GM21825 (cell line): ENCODE data around the gene XYLT1.

Experiments
- ATAC-seq: cut with Tn5 transposase; IDR thresholded peaks from one replicate; pipeline ENCODE4 v1.9.1; 2021; ENCODE audit warnings: mild to moderate bottlenecking, moderate library complexity; ENCODE audit not compliant: unreplicated experiment

XYLT1 gene

DNA sequence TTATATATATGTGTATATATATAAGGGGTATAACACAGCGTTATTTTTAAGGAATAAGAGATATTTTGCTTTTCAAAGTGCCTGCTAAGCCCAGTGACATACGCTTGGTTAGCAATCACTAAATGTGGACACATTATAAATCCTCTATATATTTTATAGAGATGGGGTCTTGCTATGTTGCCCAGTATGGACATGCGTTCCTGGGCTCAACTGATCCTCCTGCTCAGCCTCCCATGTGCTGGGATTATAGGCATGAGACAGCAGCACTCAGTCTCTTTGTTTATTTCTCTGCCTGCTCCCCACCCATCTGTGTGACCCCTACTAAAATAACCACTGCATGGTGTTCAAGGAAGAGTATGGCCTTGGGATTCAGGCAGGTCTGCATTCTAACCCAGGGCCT is 63.4 kb downstream of the XYLT1 start:
- no peak for ATAC-seq

DNA sequence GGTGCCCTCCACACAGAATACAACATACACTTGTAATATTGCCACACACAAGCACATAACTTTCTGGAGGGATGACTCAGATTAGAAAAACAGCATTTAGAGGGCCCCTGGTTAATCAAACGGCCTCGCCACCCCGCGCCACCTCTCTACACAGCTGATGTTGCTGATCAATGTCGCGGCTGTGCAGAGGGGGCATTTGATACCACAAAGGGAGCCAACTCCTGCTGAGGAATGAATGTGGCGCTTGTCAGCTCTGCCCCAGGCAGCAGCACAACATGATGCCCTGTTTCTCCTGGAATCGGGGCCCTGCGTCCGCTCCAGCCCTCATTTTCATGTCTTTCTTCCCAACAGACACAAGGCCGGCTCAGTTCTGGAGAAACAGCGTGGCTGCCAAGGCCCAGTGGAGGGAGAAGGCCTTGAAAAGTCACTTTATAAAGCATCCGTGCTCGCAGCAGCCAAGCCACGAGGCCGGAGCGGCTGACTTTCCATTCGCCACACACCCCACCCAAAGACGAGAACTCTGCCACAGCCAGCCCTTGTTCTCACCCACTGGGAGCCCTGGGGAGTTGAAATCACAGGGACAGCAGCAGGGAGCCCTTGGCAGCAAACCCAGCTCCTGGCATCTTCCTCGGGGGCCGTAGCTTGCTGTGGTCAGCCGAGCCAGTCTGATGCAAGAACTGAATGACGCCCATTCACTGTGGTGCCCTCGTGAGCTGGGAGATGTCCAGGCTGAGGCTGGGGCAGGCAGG is 65.6 kb downstream of the XYLT1 start:
- ATAC-seq: no peak

DNA sequence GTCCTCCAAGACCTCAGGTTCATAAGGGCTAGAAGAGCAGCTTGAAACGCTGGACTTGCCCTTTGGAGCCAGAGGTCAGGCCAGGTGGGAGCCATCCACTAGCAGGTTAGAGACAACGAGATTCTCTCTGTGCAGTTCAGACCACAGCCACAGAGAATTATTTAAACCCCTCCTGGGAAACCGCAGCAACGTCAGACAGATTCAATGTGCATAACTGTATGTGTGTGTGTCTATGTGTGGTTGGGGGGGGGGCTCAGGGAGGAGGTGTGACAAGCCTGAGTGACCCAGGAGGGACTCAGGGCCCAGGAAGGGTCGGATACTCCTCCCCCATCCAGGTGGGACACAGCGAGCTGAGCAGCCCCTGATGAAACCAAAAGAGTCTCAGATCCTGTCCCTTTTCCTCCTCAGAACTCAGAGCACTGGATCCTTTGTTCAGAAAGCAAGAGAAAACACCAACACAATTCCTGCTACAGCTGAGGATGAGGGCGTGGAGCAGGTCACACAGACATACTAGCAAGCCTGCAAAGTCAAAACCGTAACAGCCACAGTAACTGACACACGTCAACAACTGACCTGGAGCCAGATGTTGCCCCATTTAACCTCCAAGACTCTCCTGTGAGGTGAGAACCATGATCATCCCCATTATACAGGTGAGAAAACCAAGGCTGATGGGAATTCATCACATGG is 66.8 kb downstream of the XYLT1 start:
- ATAC-seq: no peak

DNA sequence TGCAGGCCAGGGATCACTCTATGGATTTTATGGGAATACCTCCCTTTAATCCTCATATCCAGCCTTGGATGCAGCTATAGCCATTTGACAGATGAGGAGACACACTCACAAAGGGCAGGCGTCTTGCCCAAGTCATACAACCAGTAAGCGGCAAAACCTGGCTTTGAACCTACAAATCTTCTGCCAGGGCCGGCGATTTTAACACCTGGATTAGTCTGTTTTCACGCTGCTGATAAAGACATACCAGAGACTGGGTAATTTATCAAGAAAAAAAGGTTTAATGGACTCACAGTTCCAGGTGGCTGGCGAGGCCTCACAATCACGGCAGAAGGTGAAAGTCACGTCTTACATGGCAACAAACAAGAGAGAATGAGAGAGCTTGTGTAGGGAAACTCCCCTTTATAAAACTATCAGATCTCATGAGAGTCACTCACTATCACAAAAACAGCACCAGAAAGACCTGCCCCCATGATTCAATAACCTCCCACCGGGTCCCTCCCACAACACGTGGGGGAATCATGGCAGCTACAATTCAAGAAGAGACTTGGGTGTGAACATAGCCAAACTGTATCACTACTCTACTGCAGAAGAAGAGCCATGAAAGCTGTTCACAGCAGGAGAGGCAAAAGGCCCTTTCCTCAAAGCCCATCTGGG is 67.5 kb downstream of the XYLT1 start:
- no peak for ATAC-seq

DNA sequence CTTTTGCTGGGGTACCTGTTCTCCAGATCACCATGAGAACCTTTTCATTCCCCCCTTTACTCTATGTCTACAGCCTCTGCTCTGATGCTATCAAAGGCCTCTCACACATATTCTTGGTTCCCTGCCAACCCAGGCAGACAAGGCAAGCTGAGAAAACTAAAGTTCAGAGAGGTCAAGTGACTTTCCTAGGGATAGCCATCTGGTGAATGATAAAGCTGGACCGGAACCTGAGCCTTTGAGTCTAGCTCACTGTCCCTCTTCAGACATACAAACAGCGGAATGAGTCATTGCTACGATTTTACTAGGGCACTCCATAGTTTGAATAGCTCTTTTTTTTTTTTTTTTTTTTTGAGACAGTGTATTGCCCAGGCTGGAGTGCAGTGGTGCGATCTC is 73.3 kb downstream of the XYLT1 start:
- no peak for ATAC-seq

DNA sequence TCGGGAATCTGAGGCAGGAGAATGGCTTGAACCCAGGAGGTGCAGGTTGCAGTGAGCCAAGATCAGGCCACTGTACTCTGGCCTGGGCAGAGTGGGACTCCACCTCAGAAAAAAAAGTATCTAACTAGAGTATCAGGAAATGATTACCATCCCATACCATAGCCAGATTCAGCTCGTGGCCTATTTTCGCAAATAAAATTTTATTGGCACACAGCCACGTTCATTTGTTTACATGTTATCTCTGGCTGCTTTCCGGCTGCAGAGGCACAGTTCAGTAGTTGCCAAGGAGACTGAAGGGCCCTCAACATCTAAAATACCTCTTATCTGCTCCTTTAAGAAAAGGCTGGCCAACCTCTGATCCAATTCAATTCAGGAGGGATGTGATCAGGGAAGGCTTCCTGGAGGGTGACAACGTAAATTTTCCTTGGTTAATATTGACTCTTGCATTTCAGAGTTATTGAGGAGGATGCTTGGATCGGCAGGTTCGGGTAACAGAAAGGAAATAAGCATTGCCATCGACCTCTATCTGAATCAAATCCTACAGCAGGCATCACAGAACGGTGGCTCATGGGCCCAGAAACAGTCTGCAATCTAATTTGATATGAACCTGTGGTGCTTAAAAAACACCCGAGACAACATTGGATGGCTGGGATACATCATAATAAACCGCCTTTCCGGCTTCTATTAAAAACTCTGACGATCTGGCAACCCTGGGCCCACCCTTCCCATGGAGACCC is 73.8 kb downstream of the XYLT1 start:
- ATAC-seq: no peak

DNA sequence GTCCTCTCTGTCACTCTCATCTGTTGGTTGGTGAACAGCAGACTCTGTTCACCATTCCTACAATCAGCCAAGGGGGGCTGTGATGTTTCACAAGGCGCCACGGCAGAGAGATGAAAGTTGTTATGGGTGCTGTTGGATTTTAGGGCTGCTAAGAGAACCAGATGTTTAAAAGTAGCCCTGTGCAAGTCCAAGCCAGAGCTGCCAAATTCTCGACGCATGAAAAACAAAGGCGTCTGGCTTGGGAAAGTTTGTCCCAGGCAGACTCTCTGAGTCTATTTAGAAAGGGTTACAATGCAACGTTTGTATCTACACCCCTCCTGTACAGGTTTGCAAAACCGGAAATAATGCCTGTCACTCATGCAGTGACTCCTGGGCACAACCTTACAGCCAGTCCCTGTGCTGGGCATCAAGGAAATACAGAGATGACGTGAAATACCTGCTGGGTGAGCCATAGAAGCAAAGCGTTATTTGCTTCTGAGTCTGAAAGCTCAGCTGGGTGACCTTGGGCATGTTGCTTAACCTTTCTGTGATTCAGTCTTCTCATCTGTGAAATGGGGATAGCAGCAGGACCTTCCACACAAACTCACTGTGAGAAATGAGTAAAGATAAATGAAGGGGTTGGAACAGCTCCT is 74.8 kb downstream of the XYLT1 start:
- no peak for ATAC-seq

DNA sequence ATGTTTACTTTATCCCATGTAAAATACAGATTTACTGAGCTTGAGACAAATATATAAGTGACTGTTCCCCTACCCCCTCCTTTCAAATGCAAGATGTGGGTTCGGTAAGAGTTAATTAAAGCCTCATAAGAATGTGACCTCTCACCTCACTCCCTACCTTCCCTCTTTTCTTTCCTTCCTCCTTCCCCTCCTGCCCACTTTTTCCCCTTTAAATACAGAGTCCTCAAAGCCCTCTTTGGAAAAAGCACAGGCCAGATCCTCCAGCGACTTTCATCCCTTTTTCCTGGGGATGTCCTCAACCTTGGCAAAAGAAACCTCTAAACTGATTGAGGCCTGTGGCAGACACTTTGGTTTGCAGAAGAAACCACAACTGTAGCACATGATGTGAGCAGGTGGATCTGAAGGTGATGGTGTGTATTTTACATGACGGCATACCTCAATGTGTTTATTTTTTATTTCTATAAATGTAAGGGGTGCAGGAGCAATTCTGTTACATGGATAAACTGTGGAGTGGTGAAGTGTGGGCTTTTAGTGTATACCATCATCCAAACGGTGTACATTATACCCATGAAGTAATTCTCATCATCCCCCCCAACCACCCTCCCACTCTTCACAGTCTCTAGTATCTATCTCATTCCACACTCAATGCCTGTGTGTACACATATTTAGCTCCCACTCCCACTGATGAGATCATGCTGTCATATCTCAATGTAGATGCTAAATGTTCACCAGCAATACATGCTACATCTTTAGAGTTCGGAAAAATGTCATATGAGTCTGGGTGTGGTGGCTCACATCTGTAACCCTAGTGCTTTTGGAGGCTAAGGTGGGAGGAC is 77.7 kb downstream of the XYLT1 start:
- ATAC-seq: no peak

DNA sequence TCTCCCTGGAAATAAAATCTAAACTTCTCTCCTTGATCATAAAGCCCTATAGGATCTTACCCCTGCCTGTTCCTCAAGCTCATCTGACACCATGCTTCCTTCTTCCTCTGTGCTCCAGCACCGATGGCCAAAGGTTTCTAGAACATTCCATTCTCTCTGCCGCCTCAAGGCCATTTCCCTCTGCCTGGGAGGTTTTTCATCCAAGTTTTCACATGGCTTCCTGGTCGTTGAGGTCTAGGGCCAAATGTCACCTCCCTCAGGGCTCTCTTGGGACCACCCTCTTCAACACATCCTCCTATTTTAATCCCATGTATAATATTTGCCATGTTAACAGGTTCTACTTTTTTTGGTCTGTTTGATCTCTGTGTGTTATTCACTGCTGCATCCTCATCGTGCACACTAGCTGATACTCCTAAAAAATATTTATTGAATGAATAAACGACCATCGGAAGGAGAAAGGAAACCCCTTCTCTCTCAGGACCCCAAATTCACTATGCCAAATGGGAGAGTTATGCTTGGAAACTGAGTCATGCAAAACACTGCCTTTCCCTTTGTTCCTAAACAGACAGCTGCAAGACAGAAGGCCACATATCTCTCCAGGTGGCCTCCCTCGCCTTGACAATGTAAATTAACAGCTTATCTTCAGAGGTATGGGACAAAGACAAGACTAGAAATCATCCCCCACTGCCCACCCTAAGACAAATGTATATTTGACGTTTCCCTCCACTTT is 78.5 kb downstream of the XYLT1 start:
- no peak for ATAC-seq

DNA sequence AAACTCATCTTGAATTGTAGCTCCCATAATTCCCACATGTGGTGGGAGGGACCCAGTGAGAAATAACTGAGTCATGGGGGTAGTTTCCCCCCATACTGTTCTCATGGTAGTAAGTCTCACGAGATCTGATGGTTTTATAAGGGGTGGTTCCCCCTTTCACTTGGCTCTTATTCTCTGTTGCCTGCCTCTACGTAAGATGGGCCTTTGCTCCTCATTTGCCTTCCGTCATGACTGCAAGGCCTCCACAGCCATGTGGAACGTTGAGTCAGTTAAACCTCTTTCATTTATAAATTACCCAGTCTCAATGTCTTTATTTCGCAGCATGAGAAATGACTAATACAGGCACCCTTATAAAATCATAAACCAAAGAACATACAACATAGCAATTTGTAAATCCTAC is 79.0 kb downstream of the XYLT1 start:
- ATAC-seq: no peak

DNA sequence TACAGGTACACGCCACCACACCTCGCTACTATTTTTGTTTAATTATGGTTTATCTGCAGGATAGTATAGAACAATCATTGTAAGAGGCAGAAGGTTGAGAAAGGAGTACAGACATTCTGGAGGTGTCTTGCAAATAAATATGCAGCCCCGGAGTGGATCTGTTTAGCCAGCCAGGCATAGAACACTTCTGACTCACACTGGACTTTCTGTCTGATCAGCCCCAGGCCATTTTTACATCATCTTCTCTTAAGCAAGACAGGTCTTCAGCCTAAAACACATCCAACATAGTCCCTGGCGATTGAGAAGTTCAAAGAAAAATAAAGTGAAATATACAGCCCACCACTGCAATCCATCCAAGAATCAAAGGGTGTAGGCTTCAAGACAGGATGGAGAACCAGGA is 81.4 kb downstream of the XYLT1 start:
- no peak for ATAC-seq

DNA sequence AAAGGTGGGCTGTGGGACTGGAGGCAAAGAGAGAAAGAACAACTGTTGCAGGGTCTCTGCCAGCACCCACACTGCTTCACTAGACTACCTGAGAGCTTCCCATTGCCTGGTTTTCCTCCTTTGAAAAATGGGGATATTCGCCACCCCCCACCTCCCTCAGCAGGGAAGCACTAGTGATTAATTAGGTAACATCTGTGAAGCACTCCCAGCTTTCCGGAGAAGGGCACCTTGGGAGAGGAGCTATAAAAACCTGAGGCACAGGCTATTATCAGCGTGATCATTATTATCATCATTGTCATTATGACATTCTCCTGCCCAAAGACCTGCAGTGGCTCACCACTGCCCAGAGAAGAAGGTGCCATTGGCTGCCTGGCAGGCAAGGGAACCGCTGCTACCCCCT is 83.5 kb downstream of the XYLT1 start:
- ATAC-seq: no peak

DNA sequence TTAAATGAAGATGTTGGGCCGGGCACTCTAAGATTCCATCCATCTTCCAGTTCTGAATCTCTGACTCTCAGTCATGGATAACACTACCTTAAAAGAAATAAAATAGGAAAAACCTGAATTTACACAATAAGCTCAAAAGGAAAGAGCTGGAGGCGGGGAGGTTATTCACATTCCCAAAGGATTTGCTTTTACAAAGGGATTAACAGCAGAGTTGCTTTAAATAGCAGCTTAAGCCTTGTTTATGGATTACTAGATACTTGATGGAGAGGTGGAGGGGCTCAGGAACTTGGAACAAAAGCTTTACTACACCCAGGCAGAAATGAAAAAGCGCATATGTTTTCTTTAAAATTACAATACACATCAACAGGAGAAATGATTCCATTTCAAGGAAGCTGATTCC is 84.5 kb downstream of the XYLT1 start:
- no peak for ATAC-seq

DNA sequence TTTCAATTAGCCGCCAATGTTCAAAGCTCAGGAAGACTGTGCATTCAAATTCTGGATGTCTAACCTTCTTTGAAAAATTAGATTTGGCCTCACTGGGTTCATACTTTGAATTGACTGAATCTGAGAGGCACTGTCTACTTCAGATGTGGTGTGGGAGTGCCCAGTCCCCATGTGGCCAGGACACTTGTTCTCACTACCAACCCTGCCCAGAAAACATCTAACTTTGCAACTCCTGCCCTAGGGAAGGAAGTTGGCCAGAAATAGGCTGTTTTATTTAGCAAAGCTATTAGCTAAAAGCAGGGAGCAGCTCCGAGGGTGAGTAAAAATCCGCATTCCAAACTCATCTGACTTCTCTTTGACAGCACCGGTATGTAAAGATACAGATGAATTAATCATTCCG is 86.3 kb downstream of the XYLT1 start:
- no peak for ATAC-seq

DNA sequence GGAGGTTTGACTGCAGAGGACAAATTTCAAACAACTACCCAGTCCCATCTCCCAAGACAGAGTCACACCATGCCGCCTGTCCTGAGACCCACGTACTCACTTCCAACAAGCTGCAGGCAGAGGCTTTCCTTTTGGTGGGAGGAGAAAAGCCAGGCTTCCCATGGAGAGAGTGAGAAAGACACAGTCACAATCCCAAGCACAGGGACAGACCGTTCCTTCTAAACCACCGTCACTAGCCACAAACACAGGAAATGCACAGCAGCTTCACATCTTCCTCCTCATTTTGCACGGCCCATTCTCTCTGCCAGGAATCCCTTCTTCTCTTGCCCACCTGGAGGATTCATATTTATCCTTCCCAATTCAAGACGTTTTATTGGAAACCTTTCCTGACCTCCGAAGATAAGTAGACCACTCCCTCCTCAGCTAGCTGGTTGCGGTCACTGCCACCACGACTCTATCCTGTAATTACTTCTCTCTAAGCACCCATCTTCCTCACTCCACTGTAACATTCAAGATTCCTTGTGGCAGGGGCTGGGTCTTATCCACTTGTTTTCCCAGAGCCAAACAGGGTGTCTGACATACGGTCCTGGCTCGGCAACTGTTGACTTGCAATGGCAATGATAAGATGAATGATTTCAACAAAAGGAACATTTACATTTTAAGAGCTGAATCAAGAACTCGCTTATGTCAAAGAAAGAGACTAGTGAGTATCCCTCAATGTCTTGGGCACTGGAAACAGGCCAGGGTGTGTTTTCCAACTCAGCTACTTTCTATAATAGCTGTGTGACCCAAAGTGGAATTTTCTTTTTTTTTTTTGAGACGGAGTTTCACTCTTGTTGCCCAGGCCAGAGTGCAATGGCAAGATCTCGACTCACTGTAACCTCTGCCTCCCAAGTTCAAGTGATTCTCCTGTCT is 87.6 kb downstream of the XYLT1 start:
- no peak for ATAC-seq

DNA sequence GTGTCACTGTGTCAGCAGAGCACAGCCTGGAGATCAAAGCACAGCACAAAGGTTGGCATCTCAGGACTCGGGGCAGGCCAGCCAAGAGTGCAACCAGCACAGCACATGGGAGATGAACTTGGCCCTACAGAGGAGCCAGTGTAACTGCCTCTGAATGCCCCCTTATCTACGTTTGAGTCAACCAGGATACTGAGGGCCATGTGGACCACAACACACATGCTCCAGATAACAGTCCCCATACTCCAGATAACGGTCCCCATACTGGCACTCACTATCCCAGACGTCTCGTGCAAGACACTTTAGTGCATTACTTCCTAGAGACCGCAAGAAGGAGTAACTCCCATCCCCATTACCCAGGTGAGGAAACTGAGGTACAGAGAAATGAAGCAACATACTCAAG is 88.2 kb downstream of the XYLT1 start:
- no peak for ATAC-seq

DNA sequence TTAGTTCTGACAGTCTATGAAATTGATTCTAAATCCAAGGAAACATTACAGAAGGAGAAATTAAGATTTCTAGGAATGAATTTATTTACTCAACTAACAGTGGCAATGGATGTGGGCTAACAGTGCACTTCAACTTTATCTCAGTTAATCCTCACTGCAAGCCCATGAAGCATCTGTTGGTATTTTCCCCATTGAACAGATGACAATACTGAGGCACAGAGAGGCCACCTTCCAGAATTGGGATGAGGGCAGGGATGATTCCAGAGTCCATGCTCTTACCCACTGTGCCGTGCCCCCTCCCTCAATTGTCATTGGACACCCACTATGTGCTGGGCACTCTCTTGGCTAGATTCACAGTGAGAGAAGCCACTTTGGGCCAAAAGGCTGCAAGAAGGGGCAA is 89.0 kb downstream of the XYLT1 start:
- no peak for ATAC-seq

DNA sequence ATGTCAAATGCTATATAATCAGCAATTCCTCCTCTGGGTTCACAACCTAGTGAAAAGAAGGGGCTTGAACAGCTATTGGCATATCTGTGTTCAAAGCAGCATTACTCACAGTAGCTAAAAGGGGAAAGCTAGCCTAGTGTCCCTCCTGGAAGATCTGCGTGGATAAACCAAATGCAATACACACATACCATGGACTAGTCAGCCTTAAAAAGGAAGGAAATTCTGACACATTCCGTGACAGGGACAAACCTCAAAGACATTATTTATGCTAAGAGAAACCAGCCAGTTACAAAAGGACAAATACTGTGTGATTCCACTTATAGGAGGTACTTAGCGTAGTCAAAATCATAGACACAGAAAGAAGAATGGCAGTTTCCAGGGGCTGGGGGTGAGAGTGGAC is 90.1 kb downstream of the XYLT1 start:
- no peak for ATAC-seq
